HCT116 (cell line): ENCODE data around the gene KIAA0825. TPM values are rescaled to one million over a fixed set of nuclear protein-coding genes. Genes with fewer than 3 reads are reported as not detected.

ENCODE experiments used
- ATAC-seq: fragments of 200-7000 bp; cut with Tn5 transposase; 2 replicates; pipeline ENCODE4 v1.9.1; 2020; ENCODE audit warnings: mild to moderate bottlenecking, moderate library complexity
- BruUV-seq: library from RNA; stranded (reverse); fragments of 400-500 nt; replicated peaks from 2 replicates; lab custom pipeline; 2021; lab: Mats Ljungman, UMichigan
- CTCF ChIA-PET: fragments of 300-600 bp; sonication (Branson Sonifier 250); formaldehyde crosslinking; loops from one replicate; lab custom pipeline; 2021; ENCODE audit warnings: antibody characterized with exemption; lab: Charles Lee
- POLR2A ChIA-PET: fragments of 300-600, 350-600 bp; sonication (Branson Sonifier 250); formaldehyde crosslinking; loops from one replicate; lab custom pipeline; 2021; ENCODE audit warnings: antibody characterized with exemption; lab: Charles Lee
- RAD21 ChIA-PET, 2 experiments: fragments of 300-600 bp; sonication (Branson Sonifier 250); formaldehyde crosslinking; loops; one replicate each; lab custom pipeline; 2023; ENCODE audit warnings: low total read pairs in 2 of 2; ENCODE audit not compliant: uncharacterized antibody in 2 of 2, unreplicated experiment in 2 of 2, low non-redundant PET in 1 of 2; lab: Charles Lee
- DNase-seq: peaks from one replicate; pipeline ENCODE4 v3.0.0-alpha.2; 2010; ENCODE audit warnings: low read depth, low spot score
- H2AFZ ChIP-seq: fragments of 200-600 bp; shearing (Covaris generic), sonication (generic); 2 replicates; pipeline ENCODE4 v1.6.1; 2017; ENCODE audit warnings: low read depth, mixed run types, mixed read lengths, antibody characterized with exemption, low read length; ENCODE audit not compliant: poor library complexity, severe bottlenecking
- H3K27ac ChIP-seq: 2 replicates; pipeline ENCODE4 v1.5.1; 2012; ENCODE audit warnings: low read depth, low read length
- H3K27me3 ChIP-seq: fragments of 200-600 bp; sonication (generic); 2 replicates; pipeline ENCODE4 v1.6.1; 2016; ENCODE audit warnings: mixed run types, low read length, mixed read lengths; ENCODE audit not compliant: insufficient read depth
- H3K36me3 ChIP-seq, 2 experiments: fragments of 200-500 bp in 1 of 2; fragments of 200-600 bp in 1 of 2; sonication (Bioruptor generic) in 1 of 2; sonication (generic) in 1 of 2; 2 replicates each; pipeline versions ENCODE4 v1.5.1 to v1.6.1; 2014 to 2016; ENCODE audit warnings: low read length in 2 of 2, inconsistent platforms in 1 of 2, mixed read lengths in 1 of 2, mixed run types in 1 of 2; ENCODE audit not compliant: insufficient read depth in 2 of 2, control insufficient read depth in 1 of 2
- H3K4me1 ChIP-seq, 2 experiments: fragments of 200-600 bp in 1 of 2; sonication (generic) in 1 of 2; 2 replicates each; pipeline versions ENCODE4 v1.5.1 to v1.6.1; 2012 to 2017; ENCODE audit warnings: low read length in 2 of 2, inconsistent platforms in 1 of 2, mild to moderate bottlenecking in 1 of 2, mixed read lengths in 1 of 2, mixed run types in 1 of 2, moderate library complexity in 1 of 2; ENCODE audit not compliant: insufficient read depth in 2 of 2, control insufficient read depth in 1 of 2
- H3K4me2 ChIP-seq: fragments of 200-600 bp; sonication (generic); 2 replicates; pipeline ENCODE4 v1.6.1; 2017; ENCODE audit warnings: mixed run types, low read length, mixed read lengths
- H3K4me3 ChIP-seq, 2 experiments: fragments of 200-600 bp in 1 of 2; sonication (generic) in 1 of 2; replicated peaks in 1 of 2; 2 replicates each; pipeline ENCODE4 v1.5.1; 2011 to 2016; ENCODE audit warnings: low read length in 2 of 2, control low read depth in 1 of 2, low read depth in 1 of 2, mild to moderate bottlenecking in 1 of 2, mixed read lengths in 1 of 2, mixed run types in 1 of 2
- H3K79me2 ChIP-seq: fragments of 200-600 bp; sonication (generic); 2 replicates; pipeline ENCODE4 v1.6.1; 2017; ENCODE audit warnings: mild to moderate bottlenecking, mixed run types, low read length, moderate library complexity, mixed read lengths; ENCODE audit not compliant: insufficient read depth
- H3K9ac ChIP-seq: fragments of 200-600 bp; sonication (generic); 2 replicates; pipeline ENCODE4 v1.6.1; 2016; ENCODE audit warnings: low read length, mixed read lengths
- H3K9me2 ChIP-seq: fragments of 200-600 bp; sonication (generic), shearing (Covaris generic); 2 replicates; pipeline ENCODE4 v1.6.1; 2017; ENCODE audit warnings: mixed run types, mild to moderate bottlenecking, moderate library complexity; ENCODE audit not compliant: insufficient read depth
- H3K9me3 ChIP-seq, 2 experiments: fragments of 200-500 bp in 1 of 2; fragments of 200-600 bp in 1 of 2; sonication (Bioruptor generic) in 1 of 2; sonication (generic) in 1 of 2; 2 replicates each; pipeline ENCODE4 v1.6.1; 2014 to 2017; ENCODE audit warnings: low read length in 2 of 2, mixed read lengths in 2 of 2, inconsistent platforms in 1 of 2, low read depth in 1 of 2, mild to moderate bottlenecking in 1 of 2, mixed run types in 1 of 2, moderate library complexity in 1 of 2; ENCODE audit not compliant: control insufficient read depth in 1 of 2, insufficient read depth in 1 of 2
- H4K20me1 ChIP-seq: fragments of 200-600 bp; sonication (generic), shearing (Covaris generic); 2 replicates; pipeline ENCODE4 v1.6.1; 2017; ENCODE audit warnings: mixed run types, mild to moderate bottlenecking, moderate library complexity; ENCODE audit not compliant: insufficient read depth
- ATF3 ChIP-seq: IDR thresholded peaks from 2 replicates; pipeline ENCODE4 v1.6.1; 2012
- CBX3 ChIP-seq: IDR thresholded peaks from 2 replicates; pipeline ENCODE4 v1.6.1; 2012; ENCODE audit warnings: low read depth
- CEBPB ChIP-seq: IDR thresholded peaks from 2 replicates; pipeline ENCODE4 v1.6.1; 2012; ENCODE audit warnings: low read depth
- CTCF ChIP-seq, 3 experiments: fragments of 200-600 bp in 1 of 3; sonication (generic) in 1 of 3; IDR thresholded peaks in 2 of 3; conservative IDR thresholded peaks in 1 of 3; 2 replicates each; pipeline ENCODE4 v1.5.1; 2012 to 2017; ENCODE audit warnings: low read depth in 2 of 3, low read length in 2 of 3, antibody characterized with exemption in 1 of 3, borderline replicate concordance in 1 of 3, control low read depth in 1 of 3, mild to moderate bottlenecking in 1 of 3, mixed read lengths in 1 of 3, mixed run types in 1 of 3, moderate library complexity in 1 of 3; ENCODE audit not compliant: insufficient read depth in 1 of 3
- EGR1 ChIP-seq: IDR thresholded peaks from 2 replicates; pipeline ENCODE4 v1.6.1; 2012; ENCODE audit warnings: low read depth
- ELF1 ChIP-seq: IDR thresholded peaks from 2 replicates; pipeline ENCODE4 v1.6.1; 2012; ENCODE audit warnings: low read depth, borderline replicate concordance
- EZH2phosphoT487 ChIP-seq: fragments of 200-600 bp; IDR thresholded peaks from 2 replicates; pipeline ENCODE4 v1.6.1; 2018; ENCODE audit warnings: antibody characterized with exemption, borderline replicate concordance
- FOSL1 ChIP-seq: IDR thresholded peaks from 2 replicates; pipeline ENCODE4 v1.6.1; 2012; ENCODE audit warnings: low read depth
- MAX ChIP-seq: IDR thresholded peaks from 2 replicates; pipeline ENCODE4 v1.6.1; 2012
- POLR2A ChIP-seq: IDR thresholded peaks from 2 replicates; pipeline ENCODE4 v1.7.0; 2011; ENCODE audit warnings: borderline replicate concordance; ENCODE audit not compliant: insufficient read depth, insufficient read length; ENCODE audit errors: extremely low read depth
- POLR2AphosphoS5 ChIP-seq: IDR thresholded peaks from 2 replicates; pipeline ENCODE4 v1.6.1; 2011; ENCODE audit warnings: mild to moderate bottlenecking, low read depth, low read length, moderate library complexity
- RAD21 ChIP-seq: IDR thresholded peaks from 2 replicates; pipeline ENCODE4 v1.6.1; 2012; ENCODE audit warnings: low read depth, mild to moderate bottlenecking
- REST ChIP-seq: IDR thresholded peaks from 2 replicates; pipeline ENCODE4 v1.6.1; 2012; ENCODE audit warnings: low read depth
- SIN3A ChIP-seq: IDR thresholded peaks from 2 replicates; pipeline ENCODE4 v1.6.1; 2012; ENCODE audit warnings: low read depth
- SP1 ChIP-seq: IDR thresholded peaks from 2 replicates; pipeline ENCODE4 v1.6.1; 2012; ENCODE audit warnings: low read depth
- SRF ChIP-seq: IDR thresholded peaks from 2 replicates; pipeline ENCODE4 v1.6.1; 2012; ENCODE audit warnings: low read depth
- YY1 ChIP-seq: IDR thresholded peaks from 2 replicates; pipeline ENCODE4 v1.6.1; 2011; ENCODE audit warnings: low read length, low read depth, moderate library complexity, mild to moderate bottlenecking; ENCODE audit not compliant: insufficient replicate concordance; ENCODE audit errors: extremely low read depth
- ZBTB33 ChIP-seq: IDR thresholded peaks from 2 replicates; pipeline ENCODE4 v1.6.1; 2011; ENCODE audit warnings: mild to moderate bottlenecking, low read length, moderate library complexity; ENCODE audit not compliant: insufficient replicate concordance; ENCODE audit errors: extremely low read depth
- ZFX ChIP-seq: fragments of 450-650 bp; IDR thresholded peaks from 2 replicates; pipeline ENCODE4 v1.6.1; 2017
- ZNF274 ChIP-seq: fragments of 200-500 bp; sonication (Bioruptor generic); IDR thresholded peaks from 2 replicates; pipeline ENCODE4 v1.6.1; 2014; ENCODE audit warnings: mild to moderate bottlenecking, low read depth, low read length, inconsistent platforms
- intact Hi-C: fragments of 100-400 bp; cut with micrococcal nuclease; formaldehyde crosslinking; loops from 2 replicates; pipeline ENCODE4 v1.10.0; 2022
- total RNA-seq: library from RNA; stranded (reverse); gene quantifications from one replicate; pipeline ENCODE4 v1.2.1, GENCODE V29; 2021; ENCODE audit not compliant: unreplicated experiment

Gene KIAA0825
- total RNA-seq, 1 experiment from 2014 or later: 1.4 TPM

- H3K9me2 ChIP-seq: no peaks in the 10 kb centered on the region
- H3K9me3 ChIP-seq: no peaks in the 10 kb centered on the region
- BruUV-seq: no TSS peak
- intact Hi-C loops: loop anchor here (10.0 kb wide), 1 partner anchor 59 kb away; no protein-coding TSS in a partner anchor
- ChIA-PET POLR2A (no interaction called here), RAD21 (no interaction called here), CTCF (no interaction called here)
- DNase-seq (no peak), ATAC-seq (no peak)
- H3K79me2 ChIP-seq: no peaks in the 10 kb centered on the region
- H3K4me2 ChIP-seq: no peak overlapping the region
- no peak overlapping the region for H3K27ac ChIP-seq
- H4K20me1 ChIP-seq: no peaks in the 10 kb centered on the region
- H3K4me3 ChIP-seq: no peak overlapping the region
- H3K9ac ChIP-seq: no peak overlapping the region
- TF ChIP-seq CTCF (IDR thresholded peaks at IDR 0.05 in 2 of 3, conservative IDR thresholded peaks at IDR 0.05 in 1 of 3; ENCODE audit: borderline replicate concordance in 1 of 3, insufficient read depth in 1 of 3, low read depth in 2 of 3, low read length in 2 of 3): no peak
- no peak for TF ChIP-seq SRF
- TF ChIP-seq REST: no peak
- TF ChIP-seq POLR2A: no peak
- TF ChIP-seq CEBPB: no peak
- no peak for TF ChIP-seq SIN3A
- no peak for TF ChIP-seq ZNF274
- no peak for TF ChIP-seq ELF1
- no peak for TF ChIP-seq YY1
- TF ChIP-seq POLR2AphosphoS5: no peak
- TF ChIP-seq ZBTB33: no peak
- no peak for TF ChIP-seq EGR1
- TF ChIP-seq RAD21: no peak
- no peak for TF ChIP-seq EZH2phosphoT487
- TF ChIP-seq CBX3: no peak
- no peak for TF ChIP-seq FOSL1
- no peak for TF ChIP-seq SP1
- TF ChIP-seq ATF3: no peak
- no peak for TF ChIP-seq ZFX
- TF ChIP-seq MAX: no peak
- H3K36me3 ChIP-seq: no peaks in the 10 kb centered on the region
- H3K27me3 ChIP-seq: no peaks in the 10 kb centered on the region
- H3K4me1 ChIP-seq: no peaks in the 10 kb centered on the region
- no peak overlapping the region for H2AFZ ChIP-seq
Observed at GRCh38 chr5:94353605-94354004, 264.8 kb downstream of the KIAA0825 start.
